Measurements from ENCODE around the gene STOX2.

DNA sequence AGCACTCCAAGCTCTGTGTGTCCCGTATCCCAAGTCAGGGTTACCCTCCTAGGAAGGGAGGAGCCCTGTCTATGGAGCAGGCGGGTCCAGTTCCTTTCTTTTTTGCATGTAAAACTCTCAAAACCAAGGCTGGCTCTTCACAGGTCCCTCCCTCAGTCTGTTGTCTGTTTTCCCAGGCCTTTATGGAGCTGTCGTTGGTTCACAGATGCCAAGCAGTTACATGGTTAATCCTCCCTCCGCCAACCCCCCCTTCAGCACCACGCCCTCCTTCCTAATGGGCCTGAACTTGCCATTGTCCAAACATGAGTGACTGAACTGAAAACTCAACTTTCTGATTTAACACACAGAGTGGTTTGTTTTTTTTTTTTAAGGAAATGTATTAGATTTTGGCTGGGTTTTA lies 148.3 kb downstream of the STOX2 start:
- TF ChIP-seq POLR2A (IDR thresholded peaks at IDR 0.05), result no peak
- TF ChIP-seq, protein P1, sequence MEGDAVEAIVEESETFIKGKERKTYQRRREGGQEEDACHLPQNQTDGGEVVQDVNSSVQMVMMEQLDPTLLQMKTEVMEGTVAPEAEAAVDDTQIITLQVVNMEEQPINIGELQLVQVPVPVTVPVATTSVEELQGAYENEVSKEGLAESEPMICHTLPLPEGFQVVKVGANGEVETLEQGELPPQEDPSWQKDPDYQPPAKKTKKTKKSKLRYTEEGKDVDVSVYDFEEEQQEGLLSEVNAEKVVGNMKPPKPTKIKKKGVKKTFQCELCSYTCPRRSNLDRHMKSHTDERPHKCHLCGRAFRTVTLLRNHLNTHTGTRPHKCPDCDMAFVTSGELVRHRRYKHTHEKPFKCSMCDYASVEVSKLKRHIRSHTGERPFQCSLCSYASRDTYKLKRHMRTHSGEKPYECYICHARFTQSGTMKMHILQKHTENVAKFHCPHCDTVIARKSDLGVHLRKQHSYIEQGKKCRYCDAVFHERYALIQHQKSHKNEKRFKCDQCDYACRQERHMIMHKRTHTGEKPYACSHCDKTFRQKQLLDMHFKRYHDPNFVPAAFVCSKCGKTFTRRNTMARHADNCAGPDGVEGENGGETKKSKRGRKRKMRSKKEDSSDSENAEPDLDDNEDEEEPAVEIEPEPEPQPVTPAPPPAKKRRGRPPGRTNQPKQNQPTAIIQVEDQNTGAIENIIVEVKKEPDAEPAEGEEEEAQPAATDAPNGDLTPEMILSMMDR (IDR thresholded peaks at IDR 0.05), result no peak
